Fibroblast of lung (primary cell): Measurements from ENCODE around the gene PLCXD3. TPM values are rescaled to one million over a fixed set of nuclear protein-coding genes. Genes with fewer than 3 reads are reported as not detected.

Source experiments
- DNase-seq, 2 donors: peaks; one replicate each; pipeline versions ENCODE4 v3.0.0 to v3.0.0-alpha.2; 2010; ENCODE audit warnings: low read depth in 2 of 2
- H2AFZ ChIP-seq: 2 replicates; pipeline ENCODE4 v1.5.1; 2012; ENCODE audit warnings: low read length, control low read depth, inconsistent platforms
- H3K27ac ChIP-seq: 2 replicates; pipeline ENCODE4 v1.5.1; 2011; ENCODE audit warnings: low read length, control low read depth; ENCODE audit not compliant: insufficient read depth
- H3K27me3 ChIP-seq: 2 replicates; pipeline ENCODE4 v1.5.1; 2011; ENCODE audit warnings: mild to moderate bottlenecking, low read length; ENCODE audit not compliant: control insufficient read depth, insufficient read depth
- H3K36me3 ChIP-seq: 2 replicates; pipeline ENCODE4 v1.5.1; 2011; ENCODE audit warnings: low read length; ENCODE audit not compliant: control insufficient read depth, insufficient read depth
- H3K4me1 ChIP-seq: 2 replicates; pipeline ENCODE4 v1.5.1; 2011; ENCODE audit warnings: low read length; ENCODE audit not compliant: control insufficient read depth, insufficient read depth; ENCODE audit errors: extremely low read depth
- H3K4me2 ChIP-seq: 2 replicates; pipeline ENCODE4 v1.5.1; 2011; ENCODE audit warnings: low read length, control low read depth; ENCODE audit not compliant: insufficient read depth; ENCODE audit errors: extremely low read depth
- H3K4me3 ChIP-seq, 4 experiments: fragments of 200-600 bp in 1 of 4; sonication (generic) in 1 of 4; replicated peaks in 1 of 4; 2 replicates each; pipeline ENCODE4 v1.5.1; 2011 to 2016; ENCODE audit warnings: low read length in 4 of 4, low read depth in 3 of 4, mild to moderate bottlenecking in 3 of 4, control low read depth in 2 of 4, inconsistent platforms in 1 of 4, mixed read lengths in 1 of 4; ENCODE audit not compliant: insufficient read depth in 1 of 4; ENCODE audit errors: control extremely low read depth in 1 of 4
- H3K79me2 ChIP-seq: 2 replicates; pipeline ENCODE4 v1.5.1; 2012; ENCODE audit warnings: mild to moderate bottlenecking, low read length, inconsistent platforms; ENCODE audit not compliant: control insufficient read depth, insufficient read depth
- H3K9ac ChIP-seq: 2 replicates; pipeline ENCODE4 v1.5.1; 2011; ENCODE audit warnings: mild to moderate bottlenecking, low read length, control low read depth; ENCODE audit not compliant: insufficient read depth
- H3K9me3 ChIP-seq: 2 replicates; pipeline ENCODE4 v1.5.1; 2012; ENCODE audit warnings: low read depth, low read length; ENCODE audit not compliant: control insufficient read depth, insufficient read depth
- H4K20me1 ChIP-seq: 2 replicates; pipeline ENCODE4 v1.5.1; 2011; ENCODE audit warnings: low read length; ENCODE audit not compliant: control insufficient read depth, insufficient read depth; ENCODE audit errors: extremely low read depth
- EZH2 ChIP-seq: IDR thresholded peaks from 2 replicates; pipeline ENCODE4 v1.5.1; 2012; ENCODE audit warnings: low read length, control low read depth, mild to moderate bottlenecking; ENCODE audit errors: missing control alignments
- polyA plus RNA-seq, 2 donors: library from polyadenylated mRNA; depleted of rRNA in 1 of 2; stranded (reverse) in 1 of 2; unstranded in 1 of 2; fragments of >200 nt; gene quantifications; 2 replicates each; pipeline ENCODE4 v1.2.1, GENCODE V29; 2011 to 2012; ENCODE audit warnings: missing spikeins in 1 of 2
- total RNA-seq: library from RNA; depleted of rRNA; stranded (reverse); fragments of >200 nt; gene quantifications from 2 replicates; pipeline ENCODE4 v1.2.1, GENCODE V29; 2014
- TF ChIP-seq, protein P1 (sequence below), 2 donors: IDR thresholded peaks in 1 of 2; conservative IDR thresholded peaks in 1 of 2; 1 replicate in 1 of 2; 2 replicates in 1 of 2; pipeline ENCODE4 v1.5.1; 2011 to 2012; ENCODE audit warnings: low read length in 2 of 2, control low read depth in 1 of 2, inconsistent platforms in 1 of 2, low read depth in 1 of 2, mild to moderate bottlenecking in 1 of 2

PLCXD3 gene
- total and polyA plus RNA-seq, 2 donors (not counting 1 experiment from before 2014, with no cell fraction given), result 0.02 to 1.3 TPM

DNA sequence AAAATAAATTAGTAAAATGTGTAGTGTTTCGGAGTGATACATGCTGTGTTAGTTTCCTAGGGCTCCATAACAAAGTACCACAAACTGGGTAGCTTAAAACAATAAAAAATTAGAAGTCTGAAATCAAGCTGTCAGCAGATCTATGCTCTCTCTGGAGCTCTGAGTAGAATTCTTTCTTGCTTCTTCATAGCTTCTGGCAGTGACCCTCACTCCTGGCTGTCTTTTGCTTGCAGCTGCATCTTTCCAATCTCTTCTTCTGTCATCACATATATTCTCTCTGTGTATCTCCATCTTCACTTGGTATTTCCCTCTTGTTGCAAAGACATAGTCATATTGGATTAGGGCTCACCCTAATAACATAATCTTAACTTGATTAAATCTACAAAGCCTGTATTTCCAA, 37.6 kb upstream of the PLCXD3 start:
- no peaks in the 10 kb centered on the region for H3K27me3 ChIP-seq
- H2AFZ ChIP-seq, result no peak overlapping the region
- no peak overlapping the region for H3K4me2 ChIP-seq
- no peaks in the 10 kb centered on the region for H3K79me2 ChIP-seq
- no peak overlapping the region for H3K9ac ChIP-seq
- no peaks in the 10 kb centered on the region for H4K20me1 ChIP-seq
- no peak overlapping the region for H3K4me3 ChIP-seq
- no peak overlapping the region for H3K27ac ChIP-seq
- no peaks in the 10 kb centered on the region for H3K9me3 ChIP-seq
- H3K36me3 ChIP-seq, result no peaks in the 10 kb centered on the region
- DNase-seq, result no peak
- H3K4me1 ChIP-seq, result no peaks in the 10 kb centered on the region
- TF ChIP-seq EZH2, result no peak
- TF ChIP-seq, protein P1, sequence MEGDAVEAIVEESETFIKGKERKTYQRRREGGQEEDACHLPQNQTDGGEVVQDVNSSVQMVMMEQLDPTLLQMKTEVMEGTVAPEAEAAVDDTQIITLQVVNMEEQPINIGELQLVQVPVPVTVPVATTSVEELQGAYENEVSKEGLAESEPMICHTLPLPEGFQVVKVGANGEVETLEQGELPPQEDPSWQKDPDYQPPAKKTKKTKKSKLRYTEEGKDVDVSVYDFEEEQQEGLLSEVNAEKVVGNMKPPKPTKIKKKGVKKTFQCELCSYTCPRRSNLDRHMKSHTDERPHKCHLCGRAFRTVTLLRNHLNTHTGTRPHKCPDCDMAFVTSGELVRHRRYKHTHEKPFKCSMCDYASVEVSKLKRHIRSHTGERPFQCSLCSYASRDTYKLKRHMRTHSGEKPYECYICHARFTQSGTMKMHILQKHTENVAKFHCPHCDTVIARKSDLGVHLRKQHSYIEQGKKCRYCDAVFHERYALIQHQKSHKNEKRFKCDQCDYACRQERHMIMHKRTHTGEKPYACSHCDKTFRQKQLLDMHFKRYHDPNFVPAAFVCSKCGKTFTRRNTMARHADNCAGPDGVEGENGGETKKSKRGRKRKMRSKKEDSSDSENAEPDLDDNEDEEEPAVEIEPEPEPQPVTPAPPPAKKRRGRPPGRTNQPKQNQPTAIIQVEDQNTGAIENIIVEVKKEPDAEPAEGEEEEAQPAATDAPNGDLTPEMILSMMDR (conservative IDR thresholded peaks at IDR 0.05 in 1 of 2, IDR thresholded peaks at IDR 0.05 in 1 of 2; ENCODE audit: low read depth in 1 of 2, low read length in 2 of 2), result no peak

DNA sequence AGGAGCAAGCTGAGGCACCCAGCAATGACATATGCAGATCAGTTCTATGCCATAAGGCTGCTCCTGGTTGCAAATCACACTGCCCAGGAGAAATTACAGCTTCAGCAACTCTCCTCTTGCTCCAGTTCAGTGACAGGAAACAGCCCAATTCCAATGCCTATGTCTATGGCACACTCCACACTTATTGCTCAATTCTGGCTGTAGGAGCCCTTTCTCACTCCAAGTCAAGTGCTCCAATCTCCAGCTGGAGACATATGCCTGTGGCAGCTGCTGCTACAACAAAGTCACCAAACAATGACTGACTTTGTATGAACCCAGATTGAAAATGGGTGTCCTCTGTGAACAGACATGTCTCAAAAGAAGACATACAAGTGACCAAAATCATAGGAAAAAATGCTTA, 31.8 kb upstream of the PLCXD3 start:
- H4K20me1 ChIP-seq, result no peaks in the 10 kb centered on the region
- H3K4me2 ChIP-seq, result no peak overlapping the region
- no peaks in the 10 kb centered on the region for H3K4me1 ChIP-seq
- no peaks in the 10 kb centered on the region for H3K79me2 ChIP-seq
- no peak overlapping the region for H2AFZ ChIP-seq
- no peaks in the 10 kb centered on the region for H3K9me3 ChIP-seq
- no peaks in the 10 kb centered on the region for H3K36me3 ChIP-seq
- no peak overlapping the region for H3K27ac ChIP-seq
- no peak for DNase-seq
- H3K27me3 ChIP-seq, result no peaks in the 10 kb centered on the region
- TF ChIP-seq, protein P1 (conservative IDR thresholded peaks at IDR 0.05 in 1 of 2, IDR thresholded peaks at IDR 0.05 in 1 of 2; ENCODE audit: low read depth in 1 of 2, low read length in 2 of 2), result no peak
- no peak for TF ChIP-seq EZH2
- H3K4me3 ChIP-seq, result no peak overlapping the region
- no peak overlapping the region for H3K9ac ChIP-seq

DNA sequence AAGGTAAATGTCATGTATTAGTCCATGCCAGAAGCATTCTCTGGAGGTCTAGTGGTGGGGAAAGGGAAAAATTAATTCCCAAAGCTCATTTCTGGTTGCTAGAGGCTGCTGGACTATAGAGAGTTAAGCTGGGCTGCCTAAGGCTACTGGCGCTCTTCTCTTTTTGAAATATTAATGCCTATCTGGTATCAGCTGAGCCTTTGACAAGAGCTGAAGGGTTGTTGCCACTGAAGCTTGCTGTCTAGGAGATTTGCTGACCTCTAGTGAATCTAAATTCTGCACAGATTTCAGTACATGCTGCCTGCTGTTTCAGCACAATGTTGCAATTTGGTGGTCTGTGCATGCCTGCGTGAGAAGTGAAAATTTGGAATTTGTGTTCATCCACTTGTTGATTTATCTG, 29.1 kb upstream of the PLCXD3 start:
- Histone ChIP-seq H3K27ac (no peak overlapping the region), H3K36me3 (no peaks in the 10 kb centered on the region), H3K27me3 (no peaks in the 10 kb centered on the region), H4K20me1 (no peaks in the 10 kb centered on the region), H3K9ac (no peak overlapping the region), H3K9me3 (no peaks in the 10 kb centered on the region), H2AFZ (no peak overlapping the region), H3K4me1 (no peaks in the 10 kb centered on the region), H3K4me3 (no peak overlapping the region), H3K4me2 (no peak overlapping the region), H3K79me2 (no peaks in the 10 kb centered on the region)
- no peak for DNase-seq
- no peak for TF ChIP-seq EZH2
- TF ChIP-seq, protein P1 (conservative IDR thresholded peaks at IDR 0.05 in 1 of 2, IDR thresholded peaks at IDR 0.05 in 1 of 2; ENCODE audit: low read depth in 1 of 2, low read length in 2 of 2), result no peak
